Cardiac fibroblast (primary cell): ENCODE results near the gene CLEC20A.
A peak's percentile ranks its signal among the peaks of the same experiment; 100 is the strongest.

Source experiments
- DNase-seq, 2 donors: peaks; one replicate each; pipeline versions ENCODE4 v3.0.0 to v3.0.0-alpha.2; 2010; ENCODE audit warnings: low read depth in 2 of 2
- H3K4me3 ChIP-seq, 2 donors: replicated peaks in 1 of 2; 1 replicate in 1 of 2; 2 replicates in 1 of 2; pipeline ENCODE4 v1.5.1; 2011; ENCODE audit warnings: low read depth in 2 of 2, low read length in 2 of 2, mild to moderate bottlenecking in 2 of 2, moderate library complexity in 1 of 2
- CTCF ChIP-seq: IDR thresholded peaks from one replicate; pipeline ENCODE4 v1.5.1; 2011; ENCODE audit warnings: low read depth, mild to moderate bottlenecking, low read length, inconsistent platforms

CLEC20A gene

GRCh38 chr1:178484698-178485225 lies 12.0 kb downstream of the CLEC20A start:
- DNase-seq = peak in 1 of 2 donors; percentile 25
- TF ChIP-seq CTCF = no peak
- H3K4me3 ChIP-seq = no peak overlapping the region

GRCh38 chr1:178483251-178483957 lies 13.4 kb downstream of the CLEC20A start:
- TF ChIP-seq CTCF = no peak
- peak in 1 of 2 donors; percentile 15 for DNase-seq
- H3K4me3 ChIP-seq = no peak overlapping the region

- no peak for TF ChIP-seq CTCF
Observed at GRCh38 chr1:178477841-178478240, 18.9 kb downstream of the CLEC20A start.

GRCh38 chr1:178477373-178477772 lies 19.4 kb downstream of the CLEC20A start:
- no peak for TF ChIP-seq CTCF
- H3K4me3 ChIP-seq = no peak overlapping the region
- no peak for DNase-seq

More at GRCh38 chr1:178477841-178478240, 18.9 kb downstream of the CLEC20A start:
- no peak for DNase-seq
- H3K4me3 ChIP-seq = no peak overlapping the region

GRCh38 chr1:178472531-178472930 lies 24.2 kb downstream of the CLEC20A start:
- no peak overlapping the region for H3K4me3 ChIP-seq
- no peak for TF ChIP-seq CTCF
- no peak for DNase-seq

GRCh38 chr1:178470411-178470960 lies 26.3 kb downstream of the CLEC20A start:
- no peak overlapping the region for H3K4me3 ChIP-seq
- TF ChIP-seq CTCF = no peak
- no peak for DNase-seq
